GM20000 (cell line): ENCODE data around the gene AKT1.

ENCODE experiments used
- DNase-seq: peaks from one replicate; pipeline ENCODE4 v3.0.0; 2012; ENCODE audit warnings: low spot score
- TF ChIP-seq, protein P1 (sequence below): IDR thresholded peaks from 2 replicates; pipeline ENCODE4 v1.5.1; 2012; ENCODE audit warnings: mild to moderate bottlenecking, control low read depth; ENCODE audit errors: extremely low read depth, missing control alignments

The AKT1 gene

DNA sequence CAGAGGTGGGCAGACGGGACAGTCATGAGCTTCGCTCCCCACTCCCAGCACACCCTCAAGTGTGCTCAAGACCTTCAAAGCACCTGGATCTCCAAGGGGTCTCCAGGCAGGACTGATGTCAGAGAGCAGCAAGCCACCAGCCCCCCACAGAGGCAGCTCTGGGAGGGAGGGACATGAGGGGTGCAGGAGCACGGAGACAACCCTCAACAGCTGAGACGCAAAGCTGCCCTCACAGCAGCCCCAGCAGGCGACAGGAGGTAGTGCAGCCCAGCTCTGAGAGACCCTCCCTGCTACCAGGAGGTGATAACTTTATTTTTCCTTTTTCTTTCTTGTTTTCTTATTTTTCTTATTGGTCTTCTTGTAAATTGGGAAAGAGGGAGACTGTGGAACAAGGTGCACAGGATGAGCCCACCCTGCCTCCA, 24.7 kb downstream of the AKT1 start:
- TF ChIP-seq, protein P1, sequence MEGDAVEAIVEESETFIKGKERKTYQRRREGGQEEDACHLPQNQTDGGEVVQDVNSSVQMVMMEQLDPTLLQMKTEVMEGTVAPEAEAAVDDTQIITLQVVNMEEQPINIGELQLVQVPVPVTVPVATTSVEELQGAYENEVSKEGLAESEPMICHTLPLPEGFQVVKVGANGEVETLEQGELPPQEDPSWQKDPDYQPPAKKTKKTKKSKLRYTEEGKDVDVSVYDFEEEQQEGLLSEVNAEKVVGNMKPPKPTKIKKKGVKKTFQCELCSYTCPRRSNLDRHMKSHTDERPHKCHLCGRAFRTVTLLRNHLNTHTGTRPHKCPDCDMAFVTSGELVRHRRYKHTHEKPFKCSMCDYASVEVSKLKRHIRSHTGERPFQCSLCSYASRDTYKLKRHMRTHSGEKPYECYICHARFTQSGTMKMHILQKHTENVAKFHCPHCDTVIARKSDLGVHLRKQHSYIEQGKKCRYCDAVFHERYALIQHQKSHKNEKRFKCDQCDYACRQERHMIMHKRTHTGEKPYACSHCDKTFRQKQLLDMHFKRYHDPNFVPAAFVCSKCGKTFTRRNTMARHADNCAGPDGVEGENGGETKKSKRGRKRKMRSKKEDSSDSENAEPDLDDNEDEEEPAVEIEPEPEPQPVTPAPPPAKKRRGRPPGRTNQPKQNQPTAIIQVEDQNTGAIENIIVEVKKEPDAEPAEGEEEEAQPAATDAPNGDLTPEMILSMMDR = no peak
- DNase-seq = peak; percentile 24

GRCh38 chr14:104770072-104770579, 25.4 kb downstream of the AKT1 start:
- TF ChIP-seq, protein P1 = no peak
- DNase-seq = no peak

- TF ChIP-seq, protein P1 = no peak
- no peak for DNase-seq
Measured at GRCh38 chr14:104769324-104770071, 26.1 kb downstream of the AKT1 start.

DNA sequence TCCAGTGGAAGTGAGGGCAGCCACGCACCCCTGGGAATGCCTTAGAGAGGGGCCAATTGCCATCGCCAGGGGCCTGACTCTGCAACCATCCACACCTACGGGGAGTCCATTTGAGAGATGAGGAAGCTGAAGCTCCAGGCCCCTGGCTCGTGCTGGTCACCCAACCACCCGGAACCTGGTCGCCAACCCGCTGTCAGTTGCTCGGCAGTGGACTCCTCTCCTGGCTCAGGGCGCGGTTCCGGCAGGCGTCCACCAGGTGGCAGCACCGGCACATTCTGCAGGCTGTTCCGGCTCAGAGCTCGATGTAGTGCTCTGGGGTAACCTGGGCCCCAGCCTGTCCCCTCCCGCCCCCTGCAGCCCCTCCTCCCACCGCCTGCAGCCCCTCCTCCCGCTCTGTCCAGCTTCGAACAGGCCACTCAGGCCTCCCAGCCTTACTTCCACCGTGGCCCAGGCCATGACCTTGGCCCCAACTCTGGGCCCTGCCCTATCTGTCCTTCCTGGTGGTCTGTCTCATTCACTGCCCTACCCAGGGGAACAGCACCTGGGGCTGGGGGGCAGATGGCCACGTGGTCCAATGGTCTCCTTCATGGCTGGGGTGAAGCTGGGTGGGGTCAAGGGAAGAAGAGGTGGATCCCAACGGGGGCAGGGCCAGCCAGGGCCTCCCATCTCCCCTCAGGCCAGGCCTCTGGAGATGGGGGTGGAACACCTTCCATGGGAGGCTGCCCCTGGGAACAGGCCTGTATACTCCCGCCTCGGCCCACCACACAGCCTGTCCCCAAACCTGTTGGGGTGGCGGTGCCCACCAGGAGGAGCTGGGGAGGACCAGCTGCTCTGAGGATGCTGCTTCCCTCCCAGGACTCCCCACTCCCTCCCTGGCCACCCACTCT, 26.9 kb downstream of the AKT1 start:
- DNase-seq = peak; percentile 90
- TF ChIP-seq, protein P1 = peak; percentile 99

DNA sequence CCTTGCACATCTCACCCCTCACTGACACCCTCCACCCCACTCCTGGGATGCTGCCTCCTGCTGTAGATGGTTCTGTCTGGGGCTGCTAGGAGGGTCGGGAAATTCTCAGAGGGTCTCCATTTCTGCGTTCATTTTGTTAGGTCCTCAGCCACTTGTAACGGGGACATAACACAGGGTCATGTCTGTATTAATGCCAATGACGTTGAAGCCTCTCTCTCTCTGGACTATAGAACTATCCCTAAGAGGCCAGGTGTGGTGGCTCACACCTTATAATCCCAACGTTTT, 28.0 kb downstream of the AKT1 start:
- no peak for DNase-seq
- TF ChIP-seq, protein P1 = no peak

- TF ChIP-seq, protein P1 = no peak
- DNase-seq = no peak
Measured at GRCh38 chr14:104766863-104767633, 28.5 kb downstream of the AKT1 start.
